Activated CD8-positive, alpha-beta memory T cell treated with anti-CD3 and anti-CD28 coated beads, Interleukin-2, amount 50 U/mL, for 4 hours (primary cell): ENCODE results near the gene GPR82.
"Not testable (repeated sequence)": the region's sequence is repeated elsewhere in the genome, so short reads cannot be mapped to it uniquely, and the experiment has no call there.

Experiments used
- DNase-seq: peaks from one replicate; pipeline ENCODE4 v3.0.0-alpha.2; 2020

The GPR82 gene

GRCh38 chrX:41719610-41720009 lies 4.4 kb upstream of the GPR82 start:
- not testable (repeated sequence) for DNase-seq

GRCh38 chrX:41720125-41720779 lies 3.7 kb upstream of the GPR82 start:
- peak; percentile 50 for DNase-seq

- DNase-seq, result no peak
Observed at GRCh38 chrX:41721590-41721989, 2.4 kb upstream of the GPR82 start.

GRCh38 chrX:41722214-41722613 lies 1.8 kb upstream of the GPR82 start:
- no peak for DNase-seq

GRCh38 chrX:41722816-41723618 lies 964 bp upstream of the GPR82 start:
- no peak for DNase-seq

- no peak for DNase-seq
Observed at GRCh38 chrX:41728125-41728524, 4.1 kb downstream of the GPR82 start.

GRCh38 chrX:41730081-41730480 lies 6.1 kb downstream of the GPR82 start:
- no peak for DNase-seq

- no peak for DNase-seq
Observed at GRCh38 chrX:41732260-41732659, 8.3 kb downstream of the GPR82 start.

- DNase-seq, result no peak
Observed at GRCh38 chrX:41733939-41734338, 10.0 kb downstream of the GPR82 start.

GRCh38 chrX:41734530-41734929 lies 10.5 kb downstream of the GPR82 start:
- no peak for DNase-seq

- peak; percentile 24 for DNase-seq
Observed at GRCh38 chrX:41737065-41737464, 13.1 kb downstream of the GPR82 start.

GRCh38 chrX:41739871-41740270 lies 15.9 kb downstream of the GPR82 start:
- no peak for DNase-seq

- no peak for DNase-seq
Observed at GRCh38 chrX:41750716-41751115, 26.7 kb downstream of the GPR82 start.

- no peak for DNase-seq
Observed at GRCh38 chrX:41758401-41758800, 34.4 kb downstream of the GPR82 start.

- DNase-seq, result no peak
Observed at GRCh38 chrX:41759817-41760216, 35.8 kb downstream of the GPR82 start.

- no peak for DNase-seq
Observed at GRCh38 chrX:41761169-41761568, 37.2 kb downstream of the GPR82 start.

- DNase-seq, result no peak
Observed at GRCh38 chrX:41761702-41762101, 37.7 kb downstream of the GPR82 start.

- DNase-seq, result no peak
Observed at GRCh38 chrX:41779030-41779564, 55.1 kb downstream of the GPR82 start.
